Measurements from ENCODE around the gene CDS2. TPM values are rescaled to one million over a fixed set of nuclear protein-coding genes. Genes with fewer than 3 reads are reported as not detected.

Gene CDS2
- total RNA-seq, 4 donors from 2014 or later, result 26.9 to 60.1 (median 30.3) TPM

- Histone ChIP-seq H3K27ac (no peak overlapping the region), H3K4me3 (no peak overlapping the region), H3K4me1 (peaks cover 0 to 16% (median 3%) of the 10 kb centered on the region in 4 donors), H3K27me3 (no peaks in the 10 kb centered on the region), H3K36me3 (no peaks in the 10 kb centered on the region), H3K9me3 (no peaks in the 10 kb centered on the region)
- TF ChIP-seq POLR2AphosphoS5 (IDR thresholded peaks at IDR 0.05) (no peak), POLR2A (IDR thresholded peaks at IDR 0.05) (no peak)
- in situ Hi-C loops (cut with MboI; ENCODE audit: low pct_ligation_motif_present in 1 of 4, low pct_unique_long_range_greater_than_20kb in 1 of 4, low sequenced_read_pairs in 3 of 4) (no loop called here), intact Hi-C loops (cut with DNase I; ENCODE audit: low total_unique reads) (no loop called here)
- DNase-seq, result no peak
These were observed 34.1 kb downstream of the CDS2 start for GRCh38 chr20:5160882-5161281.

GRCh38 chr20:5161536-5162164 lies 34.8 kb downstream of the CDS2 start:
- in situ Hi-C loops (cut with MboI; ENCODE audit: low pct_ligation_motif_present in 1 of 4, low pct_unique_long_range_greater_than_20kb in 1 of 4, low sequenced_read_pairs in 3 of 4) (no loop called here), intact Hi-C loops (cut with DNase I; ENCODE audit: low total_unique reads) (no loop called here)
- TF ChIP-seq POLR2AphosphoS5 (IDR thresholded peaks at IDR 0.05) (no peak), CTCF (IDR thresholded peaks at IDR 0.05) (no peak), POLR2A (IDR thresholded peaks at IDR 0.05) (no peak), EP300 (IDR thresholded peaks at IDR 0.05; ENCODE audit: low read depth) (no peak)
- Histone ChIP-seq H3K36me3 (no peaks in the 10 kb centered on the region), H3K27ac (no peak overlapping the region), H3K4me1 (peaks cover 0 to 14% (median 2%) of the 10 kb centered on the region in 4 donors), H3K9me3 (no peaks in the 10 kb centered on the region), H3K4me3 (no peak overlapping the region), H3K27me3 (no peaks in the 10 kb centered on the region)
- no peak for DNase-seq
- WGBS, 2 donors (ENCODE audit: low coverage in 1 of 2), result 92 to 94% methylated on average over 6 of the region's 6 CpGs

GRCh38 chr20:5164645-5165625 lies 38.1 kb downstream of the CDS2 start:
- no peaks in the 10 kb centered on the region for H3K36me3 ChIP-seq
- H3K9me3 ChIP-seq, result no peaks in the 10 kb centered on the region
- WGBS, 2 donors (ENCODE audit: low coverage in 1 of 2), result 74% methylated on average over 7 to 13 of the region's 13 CpGs
- intact Hi-C loops (cut with DNase I; ENCODE audit: low total_unique reads), result no loop called here
- no peaks in the 10 kb centered on the region for H3K27me3 ChIP-seq
- DNase-seq, result no peak
- H3K4me3 ChIP-seq, result no peak overlapping the region
- no peak overlapping the region for H3K27ac ChIP-seq
- no peak for TF ChIP-seq POLR2AphosphoS5 (IDR thresholded peaks at IDR 0.05)
- no peak for TF ChIP-seq EP300 (IDR thresholded peaks at IDR 0.05; ENCODE audit: low read depth)
- no peak for TF ChIP-seq CTCF (IDR thresholded peaks at IDR 0.05)
- TF ChIP-seq POLR2A (IDR thresholded peaks at IDR 0.05), result no peak
- H3K4me1 ChIP-seq, result peaks cover 0 to 26% (median 10%) of the 10 kb centered on the region in 4 donors
- in situ Hi-C loops (cut with MboI; ENCODE audit: low pct_ligation_motif_present in 1 of 4, low pct_unique_long_range_greater_than_20kb in 1 of 4, low sequenced_read_pairs in 3 of 4), result no loop called here

- Histone ChIP-seq H3K36me3 (no peaks in the 10 kb centered on the region), H3K27ac (peak overlapping the region in 3 of 4 donors; percentile 13 to 27 (median 24)), H3K9me3 (no peaks in the 10 kb centered on the region), H3K4me3 (no peak overlapping the region), H3K27me3 (no peaks in the 10 kb centered on the region), H3K4me1 (peaks cover 7 to 54% (median 21%) of the 10 kb centered on the region in 4 donors)
- intact Hi-C loops (cut with DNase I; ENCODE audit: low total_unique reads), result no loop called here
- 36 to 52% methylated on average over 2 to 3 of the region's 3 CpGs for WGBS, 2 donors (ENCODE audit: low coverage in 1 of 2)
- no peak for TF ChIP-seq EP300 (IDR thresholded peaks at IDR 0.05; ENCODE audit: low read depth)
- TF ChIP-seq CTCF (IDR thresholded peaks at IDR 0.05), result no peak
- no peak for TF ChIP-seq POLR2AphosphoS5 (IDR thresholded peaks at IDR 0.05)
- TF ChIP-seq POLR2A (IDR thresholded peaks at IDR 0.05), result no peak
- no peak for DNase-seq
- in situ Hi-C loops (cut with MboI; ENCODE audit: low pct_ligation_motif_present in 1 of 4, low pct_unique_long_range_greater_than_20kb in 1 of 4, low sequenced_read_pairs in 3 of 4), result no loop called here
These were observed 42.0 kb downstream of the CDS2 start for GRCh38 chr20:5168651-5169396.
